HG03097 (cell line): ENCODE measurements around the gene XPO1.
"Not testable (repeated sequence)": the region's sequence is repeated elsewhere in the genome, so short reads cannot be mapped to it uniquely, and the experiment has no call there.

Source experiments
- ATAC-seq: cut with Tn5 transposase; IDR thresholded peaks from one replicate; pipeline ENCODE4 v1.9.1; 2021; ENCODE audit not compliant: unreplicated experiment, low FRiP score

XPO1 gene

DNA sequence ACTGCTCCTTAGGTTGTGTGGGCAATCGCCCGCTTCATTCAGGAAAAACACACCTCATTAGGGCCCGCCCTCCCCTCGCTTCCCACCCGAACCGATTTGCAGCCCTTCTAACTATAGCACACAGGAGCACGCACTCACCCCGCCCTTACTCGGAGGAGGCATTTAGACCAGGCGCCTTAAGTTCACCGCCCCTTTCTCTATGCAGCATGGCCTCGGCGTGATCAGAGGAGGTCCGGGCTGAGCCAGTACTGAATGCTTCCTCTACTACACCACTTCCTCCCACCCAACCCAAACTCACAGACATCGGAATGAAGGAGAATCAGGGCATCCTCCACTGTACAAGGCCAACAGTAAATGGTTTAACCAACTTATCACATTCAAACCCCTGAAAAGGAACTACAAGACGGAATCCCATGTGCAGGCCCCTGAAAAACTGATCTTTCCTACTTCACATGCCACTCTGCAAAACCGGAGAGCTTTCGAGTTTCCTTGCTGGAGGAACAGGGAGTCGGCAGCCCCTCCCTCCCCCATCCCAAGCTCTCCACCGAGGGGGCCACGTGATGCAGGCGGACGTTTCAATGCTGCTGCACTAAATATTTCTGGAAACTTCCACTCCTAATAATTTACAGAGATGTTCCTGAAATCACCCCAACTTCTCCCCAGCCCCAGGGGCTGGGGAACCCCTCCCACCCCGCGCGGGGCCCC, 1.4 kb downstream of the XPO1 start:
- ATAC-seq, result peak; percentile 55

DNA sequence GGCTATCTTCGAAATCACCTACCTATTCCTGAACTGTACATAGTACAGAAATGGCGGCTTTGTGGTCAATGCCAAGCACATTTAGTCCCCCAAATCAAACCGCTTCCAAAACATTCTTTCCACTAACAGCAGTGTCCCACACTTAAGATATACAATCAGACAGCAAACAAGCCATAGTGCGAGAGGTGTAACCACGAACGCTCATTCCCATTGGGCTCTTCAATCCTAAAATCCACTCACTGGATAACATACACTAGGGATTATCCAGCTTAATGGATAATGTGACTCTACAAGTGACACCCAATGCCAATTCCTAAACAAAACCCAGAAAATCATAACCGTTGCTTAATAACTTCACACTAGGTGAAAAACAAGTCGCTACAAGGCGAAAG, 2.0 kb downstream of the XPO1 start:
- no peak for ATAC-seq

DNA sequence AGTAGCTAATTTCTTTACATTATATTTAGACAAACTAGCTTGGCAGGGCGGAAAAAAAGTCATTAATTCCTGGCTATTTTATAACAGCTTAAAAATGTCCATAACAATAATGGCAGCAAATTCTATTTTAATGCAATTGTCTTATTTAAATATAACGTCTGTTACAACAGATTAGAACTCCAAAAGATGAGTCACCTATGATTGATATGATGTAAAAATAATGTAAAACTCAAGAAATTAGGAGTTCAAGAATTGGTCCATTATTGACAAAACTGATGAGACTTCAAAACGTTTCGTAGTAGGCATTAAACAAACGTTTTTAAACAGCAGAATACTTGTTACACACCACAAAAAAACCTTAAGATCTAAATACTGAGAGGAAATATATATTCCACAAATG, 2.7 kb downstream of the XPO1 start:
- ATAC-seq, result no peak

DNA sequence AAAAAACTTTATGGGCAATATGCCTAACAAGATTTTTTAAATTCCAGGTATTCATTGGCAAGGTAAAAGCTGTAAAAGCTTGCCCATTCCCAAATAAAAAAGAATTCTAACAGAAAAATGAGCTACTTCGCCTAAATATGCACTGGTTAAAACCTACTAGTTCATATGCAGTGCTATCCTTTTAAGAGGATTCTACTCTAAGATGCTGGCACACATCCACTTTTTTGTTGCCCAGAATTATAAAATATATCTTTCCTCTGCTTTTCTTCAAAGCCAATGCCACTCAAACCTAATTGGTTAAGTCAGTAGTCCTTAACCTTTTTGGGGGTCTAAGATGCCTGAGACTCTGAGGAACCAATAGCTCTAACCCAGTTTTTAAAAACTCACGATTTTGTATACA, 3.2 kb downstream of the XPO1 start:
- ATAC-seq, result no peak

DNA sequence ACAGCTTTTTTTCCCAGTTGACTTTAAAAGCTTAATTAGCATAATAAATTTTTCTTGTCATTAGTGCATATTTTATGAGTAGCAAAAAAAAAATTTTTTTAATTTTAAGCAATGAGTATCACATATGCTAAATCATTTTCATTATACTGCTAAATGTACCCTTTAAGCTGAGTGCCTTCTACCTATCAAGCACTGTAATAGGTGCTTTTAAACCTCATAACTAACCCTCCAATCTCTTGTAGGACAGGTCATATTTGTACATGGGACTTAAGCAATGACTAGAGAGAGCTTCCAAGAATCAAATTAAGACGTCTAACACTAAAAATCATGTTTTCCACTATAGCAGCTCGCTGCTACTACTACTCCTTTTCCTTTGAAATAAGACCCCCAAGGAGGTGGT, 7.4 kb downstream of the XPO1 start:
- ATAC-seq, result no peak

DNA sequence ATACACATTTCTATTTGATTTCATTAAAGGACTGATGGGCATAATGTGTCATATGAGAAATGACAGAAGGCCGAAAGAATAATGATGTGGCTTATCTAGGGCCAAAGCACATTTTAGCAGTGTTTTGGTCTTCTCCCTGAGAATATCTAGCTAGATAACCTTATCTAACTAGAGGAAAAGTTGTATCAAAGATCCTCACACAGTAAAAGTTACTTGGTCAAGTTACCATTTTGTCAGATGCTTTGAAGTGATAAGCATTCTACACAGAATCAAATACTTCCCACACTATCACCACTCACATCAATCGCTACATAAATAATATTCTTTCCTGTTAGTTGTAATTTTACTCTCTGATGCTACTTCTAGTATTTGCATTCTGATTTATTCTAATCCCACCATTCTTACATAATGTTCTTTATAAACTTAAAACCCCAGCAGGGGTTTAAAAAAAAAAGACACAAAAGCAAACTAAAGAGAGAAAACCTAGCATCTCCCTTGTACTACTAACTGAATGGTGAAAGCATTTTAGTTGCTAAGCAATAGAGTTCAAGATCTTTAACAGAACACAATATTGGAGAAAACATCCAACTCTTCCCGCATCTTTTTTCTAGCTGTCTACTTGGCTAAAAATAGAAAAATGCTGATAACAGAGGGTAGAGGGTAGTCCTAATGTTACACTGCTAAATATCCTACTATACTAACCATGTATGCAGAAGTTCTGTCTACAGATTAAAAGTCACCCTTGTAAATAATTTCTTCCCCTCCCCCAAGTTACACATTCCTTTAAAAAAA, 8.0 kb downstream of the XPO1 start:
- ATAC-seq, result no peak

DNA sequence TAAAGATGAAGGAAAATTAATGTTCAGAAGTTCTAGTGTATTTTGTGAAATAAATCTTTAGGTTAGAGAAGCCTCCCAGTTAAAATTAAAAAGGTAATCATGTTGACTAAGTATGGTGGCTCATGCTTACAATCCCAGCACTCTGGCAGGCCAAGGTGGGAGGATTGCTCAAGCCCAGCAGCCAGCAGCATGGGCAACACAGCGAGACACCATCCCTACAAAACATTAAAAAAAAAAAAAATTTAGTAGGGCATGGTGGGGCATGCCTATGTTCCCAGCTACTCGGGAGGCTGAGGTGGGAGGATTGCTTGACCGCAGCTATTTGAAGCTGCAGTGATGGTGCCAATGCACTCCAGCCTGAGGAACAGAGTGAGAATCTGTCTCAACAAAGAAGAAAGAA, 17.9 kb downstream of the XPO1 start:
- ATAC-seq, result no peak

DNA sequence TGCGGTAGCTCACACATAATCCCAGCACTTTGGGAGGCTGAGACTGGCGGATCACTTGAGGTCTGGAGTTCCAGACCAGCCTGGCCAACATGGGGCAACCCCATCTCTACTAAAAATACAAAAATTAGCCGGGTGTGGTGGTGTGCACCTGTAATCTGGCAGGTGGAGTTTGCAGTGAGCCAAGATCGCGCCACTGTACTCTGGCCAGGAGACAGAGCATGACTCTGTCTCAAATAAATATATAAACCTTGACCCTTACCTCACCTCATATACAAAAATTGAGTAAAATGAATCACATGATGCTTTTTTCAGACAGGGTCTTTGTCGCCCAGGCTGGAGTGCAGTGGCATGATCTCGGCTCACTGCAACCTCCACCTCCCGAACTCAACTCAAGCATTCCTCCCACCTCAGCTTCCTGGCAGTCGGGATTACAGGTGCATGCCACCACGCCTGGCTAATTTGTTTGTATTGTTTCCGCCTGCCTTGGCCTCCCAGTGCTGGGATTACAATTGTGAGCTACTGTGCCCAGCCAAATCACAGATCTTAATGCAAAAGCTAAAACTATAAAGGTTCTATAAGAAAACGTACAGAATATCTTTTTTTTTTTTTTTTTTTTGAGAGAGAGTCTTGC, 25.3 kb downstream of the XPO1 start:
- ATAC-seq, result no peak

DNA sequence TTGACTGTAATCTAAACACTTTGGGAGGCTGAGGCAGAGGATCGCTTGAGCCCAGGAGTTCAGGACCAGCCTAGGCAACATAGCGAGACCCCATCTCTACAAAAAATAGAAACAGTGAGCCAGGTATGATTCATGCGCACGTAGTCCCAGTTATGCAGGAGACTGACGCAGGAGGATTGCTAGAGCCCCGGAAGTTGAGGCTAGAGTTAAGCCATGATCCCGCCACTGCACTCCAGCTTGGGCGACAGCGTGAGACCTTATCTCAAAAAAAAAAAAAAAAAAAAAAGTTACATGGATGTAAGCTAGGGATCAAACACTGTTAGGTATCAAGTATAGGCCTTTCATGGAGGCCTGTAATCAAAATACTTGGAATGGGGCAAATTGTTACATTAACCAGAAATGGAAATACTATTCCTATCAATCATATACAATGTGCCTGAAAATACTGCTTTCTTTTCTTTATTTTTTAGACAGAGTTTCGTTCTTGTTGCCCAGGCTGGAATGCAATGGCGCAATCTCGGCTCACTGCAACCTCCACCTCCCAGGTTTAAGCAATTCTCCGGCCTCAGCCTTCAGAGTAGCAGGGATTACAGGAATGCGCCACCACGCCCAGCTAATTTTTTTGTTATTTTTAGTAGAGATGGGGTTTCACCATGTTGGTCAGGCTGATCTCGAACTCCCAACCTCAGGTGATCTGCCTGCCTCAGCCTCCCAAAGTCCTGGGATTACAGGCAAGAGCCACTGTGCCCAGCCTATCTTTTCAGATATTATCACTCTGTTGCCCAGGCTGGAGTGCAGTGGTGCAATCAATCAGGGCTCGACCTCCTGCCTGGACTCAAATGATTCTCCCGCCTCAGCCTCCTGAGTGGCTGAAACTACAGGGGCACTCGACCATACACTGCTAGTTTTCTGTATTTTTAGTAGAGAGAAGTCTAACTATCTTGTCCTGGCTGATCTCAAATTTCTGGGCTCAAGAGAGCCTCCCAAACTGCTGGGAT, 27.2 kb downstream of the XPO1 start:
- ATAC-seq, result no peak

DNA sequence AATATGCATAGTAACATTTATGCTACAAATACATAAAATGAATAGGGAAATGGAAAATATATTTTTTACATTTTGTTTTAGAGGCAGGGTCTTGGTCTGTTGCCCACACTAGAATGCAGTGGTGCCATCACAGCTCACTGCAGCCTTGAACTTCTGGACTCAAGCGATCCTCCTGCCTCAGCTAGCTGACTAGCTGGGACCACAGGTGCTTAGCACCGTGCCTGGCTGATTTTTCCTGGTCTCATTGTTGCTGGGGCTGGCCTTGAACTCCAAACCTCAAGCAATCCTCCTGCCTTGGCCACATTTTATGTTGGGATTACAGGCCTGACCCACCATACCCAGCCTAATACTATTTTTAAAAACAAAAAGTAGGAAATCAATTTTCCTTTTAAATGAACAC, 33.2 kb downstream of the XPO1 start:
- no peak for ATAC-seq

DNA sequence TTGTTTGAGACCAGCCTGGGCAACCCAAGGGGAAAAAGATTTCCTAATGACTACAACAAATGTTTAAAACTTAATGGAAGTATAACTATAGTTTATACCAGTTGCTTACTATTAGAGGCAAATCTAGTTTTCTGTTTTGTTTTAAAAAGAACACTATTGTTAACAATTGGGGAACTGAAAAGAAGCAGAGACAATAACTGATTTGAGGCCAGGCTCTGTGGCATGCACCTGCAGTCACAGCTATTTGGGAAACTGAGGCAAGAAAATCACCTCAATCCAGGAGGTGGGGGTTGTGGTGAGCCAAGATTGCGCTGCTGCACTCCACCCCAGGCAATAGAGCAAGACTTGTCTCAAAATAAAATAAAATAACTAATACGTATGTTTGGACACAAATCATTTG, 39.1 kb downstream of the XPO1 start:
- ATAC-seq, result no peak

DNA sequence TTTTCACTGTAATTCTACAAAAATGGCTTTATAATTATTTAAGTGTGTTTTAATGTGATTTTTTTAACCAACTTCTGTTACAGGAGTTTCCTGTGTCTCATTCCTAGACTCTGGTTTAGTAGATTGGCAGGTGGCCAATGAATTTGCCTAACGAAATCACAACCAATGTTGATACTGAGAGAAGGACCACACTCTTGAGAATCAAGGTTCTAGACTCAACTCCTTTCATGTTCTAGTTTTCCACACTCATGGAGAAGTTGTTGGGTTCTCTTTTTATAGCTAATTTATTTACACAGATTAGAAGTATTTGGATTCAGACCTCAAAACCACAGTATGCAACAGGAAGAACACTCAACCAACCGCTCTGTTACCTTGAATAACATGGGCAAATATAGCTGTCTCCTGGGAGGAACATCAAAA, 44.6 kb downstream of the XPO1 start:
- no peak for ATAC-seq

DNA sequence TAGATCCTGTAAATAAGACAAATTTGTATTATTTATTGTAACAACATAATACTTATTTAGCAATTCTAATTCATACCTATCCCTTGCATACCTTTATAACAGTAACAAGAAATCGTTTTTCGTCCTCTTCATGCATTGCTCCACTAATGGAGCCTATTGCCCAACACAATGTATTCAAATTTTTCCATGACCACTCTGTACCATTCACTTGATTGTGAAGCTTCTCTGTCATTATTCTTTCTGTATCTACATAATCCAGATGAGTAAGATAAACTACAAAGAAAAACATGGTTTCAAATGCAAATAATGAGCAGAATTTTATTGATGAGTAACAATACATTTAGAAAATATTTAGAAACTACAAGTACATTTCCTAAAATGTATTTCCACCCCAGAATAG, 45.7 kb downstream of the XPO1 start:
- no peak for ATAC-seq

DNA sequence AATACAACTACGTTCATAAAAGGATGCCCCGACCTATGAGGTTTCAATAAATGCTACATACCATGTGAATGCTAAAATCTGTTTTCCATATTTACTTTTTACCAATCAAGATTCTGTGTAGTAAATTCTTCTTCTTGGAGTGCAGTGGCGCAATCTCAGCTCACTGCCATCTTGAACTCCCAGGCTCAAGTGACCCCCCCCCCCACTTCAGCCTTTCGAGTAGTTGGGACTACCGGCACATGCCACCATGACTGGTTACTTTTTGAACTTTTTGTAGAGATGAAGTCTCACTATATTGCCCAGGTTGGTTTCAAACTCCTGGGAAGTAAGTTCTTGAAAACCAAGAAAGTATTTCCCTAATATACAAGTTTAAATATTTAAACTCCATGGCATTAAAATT, 52.9 kb downstream of the XPO1 start:
- ATAC-seq, result no peak

DNA sequence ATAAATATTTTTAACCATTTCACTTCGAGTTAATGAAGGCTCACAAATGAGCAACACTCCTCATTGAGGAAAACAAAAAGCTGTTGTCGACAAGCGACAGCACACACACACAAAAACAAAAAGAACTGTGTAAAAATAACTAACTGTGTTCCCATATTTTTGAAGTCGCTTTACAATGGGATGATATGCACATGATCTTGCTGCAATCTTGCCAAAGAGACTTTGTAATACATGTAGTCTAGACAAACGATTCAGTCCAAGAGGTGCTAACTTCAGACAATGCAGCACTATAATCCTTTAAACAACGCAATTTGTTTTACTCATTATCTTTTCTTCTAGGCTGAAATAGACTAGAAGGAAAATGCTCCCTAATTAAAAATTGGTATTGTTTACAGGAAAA, 60.1 kb downstream of the XPO1 start:
- no peak for ATAC-seq

DNA sequence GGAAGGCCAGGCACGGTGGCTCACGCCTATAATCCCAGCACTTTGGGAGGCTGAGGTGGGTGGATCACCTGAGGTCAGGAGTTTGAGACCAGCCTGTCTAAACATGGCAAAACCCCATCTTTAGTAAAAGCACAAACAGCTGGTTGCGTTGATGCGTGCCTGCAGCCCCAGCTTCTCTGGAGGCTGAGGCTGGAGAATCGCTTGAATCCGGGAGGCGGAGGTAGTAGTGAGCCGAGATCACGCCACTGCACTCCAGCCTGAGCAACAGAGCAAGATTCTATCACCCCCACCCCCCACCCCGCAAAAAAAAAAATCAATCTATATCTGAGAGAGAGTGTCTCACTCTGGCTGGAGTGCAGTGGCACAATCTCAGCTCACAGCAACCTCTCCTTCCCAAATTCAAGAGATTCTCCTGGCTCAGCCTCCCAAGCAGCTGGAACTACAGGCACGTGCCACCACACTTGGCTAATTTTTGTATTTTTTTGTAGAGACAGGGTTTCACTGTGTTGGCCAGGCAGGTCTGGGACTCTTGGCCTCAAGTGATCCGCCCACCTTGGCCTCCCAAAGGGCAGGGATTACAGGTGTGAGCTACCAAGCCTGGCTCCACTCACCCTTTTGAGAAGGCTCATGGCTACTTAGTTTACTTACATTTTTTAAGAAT, 61.1 kb downstream of the XPO1 start:
- ATAC-seq, result not testable (repeated sequence)

DNA sequence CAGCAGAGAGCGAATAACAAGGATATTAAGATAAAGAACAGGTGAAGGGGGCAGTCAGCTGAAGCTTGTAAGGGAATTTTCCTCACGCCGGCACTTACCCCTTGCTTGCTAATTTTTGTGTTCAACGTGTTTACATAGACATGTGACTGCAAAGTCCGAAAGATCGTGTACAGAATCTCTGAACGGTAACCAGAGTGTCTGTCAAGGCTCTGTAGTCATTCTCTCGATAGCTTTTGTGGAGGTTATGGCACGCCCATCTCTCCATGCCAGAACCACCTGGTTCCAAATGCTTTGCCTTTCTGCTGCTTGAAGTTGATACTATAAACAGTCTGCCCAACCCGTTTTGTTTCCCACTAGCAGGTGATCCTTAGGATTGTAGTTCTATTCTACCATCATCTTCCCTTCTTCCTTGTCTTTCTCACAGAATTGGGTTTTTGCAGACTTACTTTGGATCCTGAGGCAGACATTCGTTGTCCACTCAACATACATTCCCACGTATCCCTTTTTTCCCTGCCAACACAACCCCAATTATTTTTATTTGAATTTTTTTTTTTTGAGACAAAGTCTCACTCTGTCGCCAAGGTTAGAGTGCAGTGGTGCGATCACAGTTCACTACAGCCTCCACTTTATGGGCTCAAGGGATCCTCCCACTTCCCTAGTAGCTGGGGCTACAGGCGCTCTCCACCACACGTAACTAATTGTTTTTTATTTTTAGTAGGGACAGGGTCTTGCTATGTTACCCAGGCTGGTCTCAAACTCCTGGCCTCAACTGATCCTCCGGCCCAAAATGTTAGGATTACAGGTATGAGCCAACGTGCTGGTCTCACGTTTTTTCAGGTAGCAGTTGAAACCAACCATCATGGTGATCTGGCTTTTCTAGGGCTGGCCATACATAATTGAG, 66.0 kb downstream of the XPO1 start:
- peak; percentile 18 for ATAC-seq

DNA sequence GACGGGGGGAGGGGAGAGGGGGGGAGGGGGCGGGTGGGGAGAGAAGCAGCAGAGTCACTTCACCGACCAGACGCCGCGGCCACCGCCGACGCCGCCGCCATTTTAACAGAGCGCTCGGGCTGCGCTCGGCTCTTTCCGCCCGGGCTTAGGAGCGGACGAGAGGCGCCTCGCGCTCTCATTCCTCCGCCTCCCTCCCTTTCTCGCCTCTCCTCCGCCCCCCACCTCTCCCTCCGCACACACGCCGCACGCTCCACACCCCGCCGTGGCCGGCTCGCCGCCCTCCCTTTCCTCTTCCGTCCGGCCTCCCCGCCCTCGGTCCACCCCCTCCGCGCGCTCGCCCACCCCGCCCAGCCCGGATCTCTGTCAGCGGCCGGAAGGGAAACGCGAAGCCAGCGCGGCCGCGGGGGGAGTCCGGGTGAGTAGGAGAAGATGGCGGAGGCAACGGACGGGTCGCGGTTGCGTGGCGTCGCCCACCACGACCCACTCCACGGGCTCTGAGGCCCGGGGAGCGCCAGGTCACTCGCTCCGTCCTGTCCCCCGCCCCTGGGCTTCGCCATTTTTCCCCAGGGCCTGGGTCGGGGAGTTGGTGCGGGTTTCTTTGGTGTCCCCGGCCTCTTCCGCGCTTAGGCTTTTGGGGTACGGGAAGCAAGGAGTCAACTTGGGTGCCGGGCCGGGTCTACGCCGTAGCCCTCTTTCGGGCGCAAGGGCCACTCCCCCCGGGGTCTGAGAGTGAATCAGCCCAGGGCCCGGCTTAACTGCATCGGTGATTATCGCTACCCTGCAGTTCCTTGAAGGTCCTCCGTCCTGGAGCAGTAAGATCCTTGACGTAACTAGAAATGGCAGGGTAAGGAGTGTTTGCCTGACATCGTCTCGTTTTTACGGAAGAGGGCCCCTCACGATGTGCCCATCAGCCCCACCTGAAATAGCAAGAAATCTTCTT, 66.9 kb downstream of the XPO1 start, which contains the start of gene USP34:
Gene USP34 (minus strand): TSS at position 123 of the 940 bp plus-strand sequence. CDS start 395 bp downstream, outside the sequence.
- peak; percentile 73 for ATAC-seq
